Measurements from ENCODE around the gene RPL36AL.
"Not testable (repeated sequence)": the region's sequence is repeated elsewhere in the genome, so short reads cannot be mapped to it uniquely, and the experiment has no call there.

The RPL36AL gene

GRCh38 chr14:49620182-49621113 is at the start of gene RPL36AL, which contains the start of gene MGAT2:
TSS of gene RPL36AL (minus strand) at chr14:49620626. CDS start at chr14:49619104, 1,522 bp downstream.
TSS of gene MGAT2 (plus strand) at chr14:49620799. CDS start at chr14:49621269, 470 bp downstream.
- TF ChIP-seq CTCF (conservative IDR thresholded peaks at IDR 0.05) (peak; percentile 37), ZFX (IDR thresholded peaks at IDR 0.05) (peak; percentile 82)
- peak within 1 kb of the TSS; percentile 98 for H3K27ac ChIP-seq

GRCh38 chr14:49659526-49660455 is 39.4 kb upstream of the RPL36AL start:
- no peak for TF ChIP-seq ZFX (IDR thresholded peaks at IDR 0.05)
- no peak for TF ChIP-seq CTCF (conservative IDR thresholded peaks at IDR 0.05)
- no peak overlapping the region for H3K27ac ChIP-seq

- not testable (repeated sequence) for H3K27ac ChIP-seq
Measured at GRCh38 chr14:49657500-49657899, 37.1 kb upstream of the RPL36AL start.

GRCh38 chr14:49654511-49654910 is 34.1 kb upstream of the RPL36AL start:
- TF ChIP-seq CTCF (conservative IDR thresholded peaks at IDR 0.05): no peak
- no peak for TF ChIP-seq ZFX (IDR thresholded peaks at IDR 0.05)
- no peak overlapping the region for H3K27ac ChIP-seq

GRCh38 chr14:49653508-49653907 is 33.1 kb upstream of the RPL36AL start:
- TF ChIP-seq ZFX (IDR thresholded peaks at IDR 0.05): no peak
- TF ChIP-seq CTCF (conservative IDR thresholded peaks at IDR 0.05): no peak

GRCh38 chr14:49642163-49642562 is 21.7 kb upstream of the RPL36AL start:
- H3K27ac ChIP-seq: peak overlapping the region; percentile 58; the same call in 1 of the 2 replicates
- TF ChIP-seq ZFX (IDR thresholded peaks at IDR 0.05): no peak
- no peak for TF ChIP-seq CTCF (conservative IDR thresholded peaks at IDR 0.05)

More at GRCh38 chr14:49653508-49653907, 33.1 kb upstream of the RPL36AL start:
- H3K27ac ChIP-seq: no peak overlapping the region

- H3K27ac ChIP-seq: peak overlapping the region; percentile 58; the same call in 1 of the 2 replicates
- TF ChIP-seq CTCF (conservative IDR thresholded peaks at IDR 0.05) (no peak), ZFX (IDR thresholded peaks at IDR 0.05) (no peak)
Measured at GRCh38 chr14:49641697-49642129, 21.3 kb upstream of the RPL36AL start.
